GM21447 (cell line): Measurements from ENCODE around the gene G6PC1.

Experiments used
- ATAC-seq: cut with Tn5 transposase; IDR thresholded peaks from one replicate; pipeline ENCODE4 v1.9.1; 2021; ENCODE audit not compliant: unreplicated experiment

G6PC1 gene

DNA sequence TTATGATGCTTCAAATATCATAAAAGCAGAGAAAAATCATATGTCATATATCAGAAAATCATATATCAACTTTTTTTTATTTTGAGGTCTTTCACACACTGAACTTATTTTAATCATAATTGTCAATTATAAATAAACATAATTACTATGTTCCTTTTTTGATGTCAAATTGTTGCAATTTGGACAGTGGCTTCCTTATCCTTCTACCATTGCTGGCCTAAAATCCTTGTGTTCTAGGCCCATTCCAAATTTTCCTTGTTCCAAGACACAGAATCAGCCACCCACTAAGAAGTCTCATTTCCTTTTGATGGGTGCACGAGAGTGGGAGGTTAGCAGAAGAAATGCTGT is 28.9 kb downstream of the G6PC1 start:
- no peak for ATAC-seq

DNA sequence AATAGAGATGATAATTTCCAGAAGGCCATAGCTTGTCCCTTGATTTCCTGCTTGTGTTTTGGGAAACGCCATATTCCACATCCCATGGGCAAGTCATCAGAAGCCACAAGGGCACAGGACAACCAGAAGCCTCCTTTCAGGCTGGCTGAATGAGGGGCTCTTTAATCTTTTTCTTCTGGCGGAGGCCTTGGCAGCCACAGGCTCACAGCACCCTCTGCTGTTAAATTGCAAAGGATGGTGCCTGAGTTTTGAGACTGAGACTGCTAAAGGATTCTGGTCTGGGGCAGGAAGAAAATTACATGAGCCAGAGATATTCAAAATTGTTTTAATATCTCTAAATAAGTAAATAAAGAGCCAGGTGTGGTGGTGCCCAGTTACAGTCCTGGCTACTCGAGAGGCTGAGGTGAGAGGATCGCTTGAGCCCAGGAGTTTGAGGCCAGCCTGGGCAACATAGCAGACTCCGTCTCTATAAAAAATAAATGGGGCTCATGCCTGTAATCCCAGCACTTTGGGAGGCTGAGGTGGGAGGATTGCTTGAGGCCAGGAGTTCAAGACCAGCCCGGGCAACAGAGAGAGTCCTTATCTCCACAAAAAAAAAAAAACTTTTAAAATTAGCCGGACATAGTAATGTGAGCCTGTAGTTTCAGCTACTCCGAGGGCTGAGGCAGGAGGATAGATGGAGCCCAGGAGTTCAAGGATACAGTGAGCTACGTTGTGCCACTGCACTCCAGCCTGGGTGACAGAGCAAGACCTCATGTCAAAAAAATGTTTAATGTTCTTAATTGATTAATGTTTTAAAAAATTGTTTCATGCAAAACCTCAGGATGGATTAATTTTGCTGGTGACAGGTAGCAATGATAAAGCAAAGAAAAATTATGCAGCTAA is 37.4 kb downstream of the G6PC1 start:
- ATAC-seq, result no peak

GRCh38 chr17:42944211-42944610 is 43.6 kb downstream of the G6PC1 start:
- ATAC-seq, result no peak

DNA sequence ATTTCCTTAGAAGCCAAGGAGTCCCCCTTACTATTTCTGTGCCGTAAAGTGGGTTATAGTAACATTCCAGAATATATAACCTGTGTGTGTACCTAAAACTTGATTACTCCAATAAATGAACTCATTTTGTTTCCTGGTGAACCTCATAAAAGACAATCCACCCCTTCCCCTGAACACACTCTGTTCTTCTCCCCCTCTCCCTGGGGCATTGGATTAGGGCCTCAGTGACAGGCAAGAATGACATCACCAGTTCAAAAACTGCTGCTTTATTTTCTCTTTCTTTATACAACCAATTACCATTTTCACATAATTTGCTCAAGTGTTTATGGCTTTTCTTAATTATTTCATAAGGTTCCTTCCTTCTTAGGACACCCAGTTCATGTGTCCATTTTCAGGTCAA is 46.2 kb downstream of the G6PC1 start:
- ATAC-seq, result no peak

DNA sequence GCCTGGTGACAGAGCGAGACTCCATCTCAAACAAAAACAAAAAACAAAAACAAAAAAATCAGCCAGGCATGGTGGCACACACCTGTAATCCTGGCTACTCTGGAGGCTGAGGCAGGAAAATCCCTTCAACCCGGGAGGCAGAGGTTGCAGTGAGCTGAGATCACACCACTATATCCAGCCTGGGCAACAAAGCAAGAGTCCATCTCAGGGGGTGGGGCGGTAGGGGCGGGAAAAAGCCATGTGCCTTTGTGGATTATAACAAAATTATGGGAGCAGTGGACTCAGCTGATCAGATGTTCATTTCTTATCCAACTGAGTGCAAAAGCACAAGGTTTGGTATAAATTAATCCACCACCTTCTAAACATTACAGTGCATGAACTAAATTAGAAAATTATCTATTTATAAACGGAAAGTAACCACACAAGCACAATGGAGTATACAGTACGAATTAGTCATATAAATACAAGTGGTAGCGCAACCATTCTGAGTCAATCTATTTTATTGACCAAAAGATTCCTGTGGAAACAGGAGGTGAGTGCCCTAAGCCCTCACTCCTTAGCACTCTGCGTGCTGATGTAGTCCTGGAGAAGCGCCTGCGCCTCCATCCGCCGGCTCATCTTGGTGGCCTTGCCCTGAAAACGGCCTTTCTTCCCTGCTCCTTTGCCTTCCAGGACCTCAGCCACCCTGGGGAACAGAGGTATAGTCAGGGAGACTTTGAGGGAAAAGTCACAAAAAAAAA is 49.6 kb downstream of the G6PC1 start:
- no peak for ATAC-seq
